Panc1 (cell line): Measurements from ENCODE around the gene CCR2.

ENCODE experiments used
- CTCF ChIP-seq: fragments of 450-650 bp; IDR thresholded peaks from 2 replicates; pipeline ENCODE4 v1.5.1; 2017; ENCODE audit warnings: mild to moderate bottlenecking
- POLR2AphosphoS5 ChIP-seq: IDR thresholded peaks from 2 replicates; pipeline ENCODE4 v1.6.1; 2012; ENCODE audit warnings: mild to moderate bottlenecking, low read depth, low read length, moderate library complexity
- REST ChIP-seq, 2 experiments: IDR thresholded peaks; 2 replicates each; pipeline ENCODE4 v1.6.1; 2011 to 2012; ENCODE audit warnings: low read depth in 2 of 2, control low read depth in 1 of 2, low read length in 1 of 2, mild to moderate bottlenecking in 1 of 2, moderate library complexity in 1 of 2; ENCODE audit not compliant: insufficient read depth in 1 of 2
- SIN3A ChIP-seq: IDR thresholded peaks from 2 replicates; pipeline ENCODE4 v1.6.1; 2012; ENCODE audit warnings: low read depth, mild to moderate bottlenecking, low read length, moderate library complexity, borderline replicate concordance; ENCODE audit not compliant: insufficient read depth
- TCF7L2 ChIP-seq: IDR thresholded peaks from 2 replicates; pipeline ENCODE4 v1.6.1; 2011; ENCODE audit warnings: mild to moderate bottlenecking, low read depth, low read length, inconsistent platforms

- TF ChIP-seq POLR2AphosphoS5 (no peak), CTCF (no peak), SIN3A (no peak), REST (IDR thresholded peaks at IDR 0.05; ENCODE audit: insufficient read depth in 1 of 2, low read depth in 2 of 2, low read length in 1 of 2) (no peak), TCF7L2 (no peak)
Measured at GRCh38 chr3:46370839-46371518, 17.1 kb downstream of the CCR2 start, which contains the start of gene CCR5.
